KMS-11 (cell line): ENCODE data around the gene STH.

ENCODE experiments used
- H2AFZ ChIP-seq: fragments of 200-600 bp; sonication (generic); 2 replicates; pipeline ENCODE4 v1.6.1; 2016; ENCODE audit warnings: antibody characterized with exemption, mixed run types, low read depth
- H3K27ac ChIP-seq: fragments of 200-600 bp; sonication (generic); 2 replicates; pipeline ENCODE4 v1.6.1; 2016; ENCODE audit warnings: mild to moderate bottlenecking, mixed run types
- H3K27me3 ChIP-seq: fragments of 200-600 bp; sonication (generic); 2 replicates; pipeline ENCODE4 v1.6.1; 2017; ENCODE audit warnings: mild to moderate bottlenecking, low read depth, mixed run types, moderate library complexity; ENCODE audit not compliant: insufficient read depth
- H3K36me3 ChIP-seq: fragments of 200-600 bp; sonication (generic); 2 replicates; pipeline ENCODE4 v1.6.1; 2017; ENCODE audit warnings: mild to moderate bottlenecking, mixed run types; ENCODE audit not compliant: insufficient read depth
- H3K4me1 ChIP-seq: fragments of 200-600 bp; sonication (generic); 2 replicates; pipeline ENCODE4 v1.6.1; 2016; ENCODE audit warnings: mild to moderate bottlenecking, low read depth, mixed run types; ENCODE audit not compliant: poor library complexity, severe bottlenecking
- H3K4me2 ChIP-seq: fragments of 200-600 bp; sonication (generic); 2 replicates; pipeline ENCODE4 v1.7.0; 2016; ENCODE audit warnings: mild to moderate bottlenecking, mixed run types
- H3K4me3 ChIP-seq: fragments of 200-600 bp; sonication (generic); IDR thresholded peaks from 2 replicates; pipeline ENCODE4 v1.6.1; 2017; ENCODE audit warnings: low read depth, low read length, mixed read lengths; ENCODE audit not compliant: insufficient read depth
- H3K79me2 ChIP-seq: fragments of 200-600 bp; sonication (generic); 2 replicates; pipeline ENCODE4 v1.6.1; 2016; ENCODE audit warnings: low read depth, mixed run types; ENCODE audit not compliant: insufficient read depth
- H3K9ac ChIP-seq: fragments of 200-600 bp; sonication (generic); 2 replicates; pipeline ENCODE4 v1.6.1; 2016; ENCODE audit warnings: mild to moderate bottlenecking, mixed run types
- H4K20me1 ChIP-seq: fragments of 200-600 bp; sonication (generic); 2 replicates; pipeline ENCODE4 v1.6.1; 2016; ENCODE audit warnings: mild to moderate bottlenecking, mixed run types; ENCODE audit not compliant: insufficient read depth
- TF ChIP-seq, protein P1 (sequence below): fragments of 200-600 bp; sonication (generic); conservative IDR thresholded peaks from 2 replicates; pipeline ENCODE4 v1.6.1; 2017; ENCODE audit warnings: low read depth, mild to moderate bottlenecking, antibody characterized with exemption, low read length, moderate library complexity, mixed read lengths

The STH gene

DNA sequence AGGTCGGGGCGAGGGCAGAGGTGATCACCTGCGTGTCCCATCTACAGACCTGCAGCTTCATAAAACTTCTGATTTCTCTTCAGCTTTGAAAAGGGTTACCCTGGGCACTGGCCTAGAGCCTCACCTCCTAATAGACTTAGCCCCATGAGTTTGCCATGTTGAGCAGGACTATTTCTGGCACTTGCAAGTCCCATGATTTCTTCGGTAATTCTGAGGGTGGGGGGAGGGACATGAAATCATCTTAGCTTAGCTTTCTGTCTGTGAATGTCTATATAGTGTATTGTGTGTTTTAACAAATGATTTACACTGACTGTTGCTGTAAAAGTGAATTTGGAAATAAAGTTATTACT, 28.9 kb downstream of the STH start:
- H3K9ac ChIP-seq: no peak overlapping the region
- H3K27me3 ChIP-seq: no peaks in the 10 kb centered on the region
- peak overlapping the region; percentile 28; the same call in 1 of the 2 replicates for H3K27ac ChIP-seq
- H3K4me2 ChIP-seq: peak overlapping the region; percentile 21; the same call in 1 of the 2 replicates
- H3K36me3 ChIP-seq: no peaks in the 10 kb centered on the region
- H2AFZ ChIP-seq: no peak overlapping the region
- no peaks in the 10 kb centered on the region for H4K20me1 ChIP-seq
- H3K4me1 ChIP-seq: peaks cover 46% of the 10 kb centered on the region
- TF ChIP-seq, protein P1, sequence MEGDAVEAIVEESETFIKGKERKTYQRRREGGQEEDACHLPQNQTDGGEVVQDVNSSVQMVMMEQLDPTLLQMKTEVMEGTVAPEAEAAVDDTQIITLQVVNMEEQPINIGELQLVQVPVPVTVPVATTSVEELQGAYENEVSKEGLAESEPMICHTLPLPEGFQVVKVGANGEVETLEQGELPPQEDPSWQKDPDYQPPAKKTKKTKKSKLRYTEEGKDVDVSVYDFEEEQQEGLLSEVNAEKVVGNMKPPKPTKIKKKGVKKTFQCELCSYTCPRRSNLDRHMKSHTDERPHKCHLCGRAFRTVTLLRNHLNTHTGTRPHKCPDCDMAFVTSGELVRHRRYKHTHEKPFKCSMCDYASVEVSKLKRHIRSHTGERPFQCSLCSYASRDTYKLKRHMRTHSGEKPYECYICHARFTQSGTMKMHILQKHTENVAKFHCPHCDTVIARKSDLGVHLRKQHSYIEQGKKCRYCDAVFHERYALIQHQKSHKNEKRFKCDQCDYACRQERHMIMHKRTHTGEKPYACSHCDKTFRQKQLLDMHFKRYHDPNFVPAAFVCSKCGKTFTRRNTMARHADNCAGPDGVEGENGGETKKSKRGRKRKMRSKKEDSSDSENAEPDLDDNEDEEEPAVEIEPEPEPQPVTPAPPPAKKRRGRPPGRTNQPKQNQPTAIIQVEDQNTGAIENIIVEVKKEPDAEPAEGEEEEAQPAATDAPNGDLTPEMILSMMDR: no peak
- no peak overlapping the region for H3K4me3 ChIP-seq
- no peaks in the 10 kb centered on the region for H3K79me2 ChIP-seq

DNA sequence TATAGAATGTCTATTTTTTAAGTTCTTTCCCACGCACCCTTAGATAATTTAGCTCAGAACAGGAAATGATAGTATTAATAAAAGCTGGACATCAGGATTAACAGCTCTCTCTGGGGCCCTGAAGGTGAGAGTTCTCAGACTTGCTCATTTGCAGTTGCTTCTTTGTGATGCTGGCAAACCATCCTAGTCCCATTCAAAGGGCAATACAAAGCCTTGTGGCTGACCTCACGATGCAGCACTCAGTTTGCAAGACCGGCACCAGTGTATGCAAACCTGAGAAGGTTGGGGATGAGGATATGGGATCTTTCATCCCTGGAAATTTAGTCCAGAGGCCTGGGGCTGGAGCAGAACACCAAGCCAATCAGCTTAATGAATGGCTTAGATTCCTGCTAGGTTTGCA, 29.3 kb downstream of the STH start:
- Histone ChIP-seq H3K9ac (no peak overlapping the region), H3K36me3 (no peaks in the 10 kb centered on the region), H3K4me2 (peak overlapping the region; percentile 21; the same call in 1 of the 2 replicates), H3K27ac (peak overlapping the region; percentile 28; the same call in 1 of the 2 replicates), H3K79me2 (no peaks in the 10 kb centered on the region), H3K4me3 (no peak overlapping the region), H3K27me3 (no peaks in the 10 kb centered on the region), H3K4me1 (peaks cover 46% of the 10 kb centered on the region), H2AFZ (no peak overlapping the region), H4K20me1 (no peaks in the 10 kb centered on the region)
- TF ChIP-seq, protein P1: no peak

DNA sequence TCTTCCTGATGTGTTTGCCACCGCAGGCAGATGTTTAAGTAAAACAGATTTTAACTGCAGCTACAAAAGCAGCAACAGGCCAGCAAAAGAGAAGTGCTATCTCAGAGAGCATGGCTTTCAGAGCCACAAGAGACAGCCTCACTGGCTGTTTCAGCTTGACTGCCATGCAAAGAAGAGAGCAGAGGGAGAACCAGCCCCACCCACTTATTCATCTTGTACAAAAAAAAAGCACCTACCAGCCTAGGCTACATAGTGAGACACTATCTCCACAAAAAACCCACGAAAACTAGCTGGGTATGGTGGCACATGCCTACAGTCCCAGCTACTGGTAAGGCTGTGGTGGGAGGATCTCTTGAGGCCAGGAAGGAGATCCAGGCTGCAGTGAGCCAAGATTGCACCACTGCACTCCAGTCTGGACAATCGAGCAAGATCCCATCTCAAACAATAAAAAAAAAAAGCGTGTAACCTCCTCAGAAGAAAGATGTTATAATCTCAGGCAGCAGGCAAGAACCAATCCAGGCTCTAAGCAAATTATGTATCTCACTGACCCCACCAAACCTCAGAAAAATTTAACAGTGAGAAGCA, 30.0 kb downstream of the STH start:
- H3K4me1 ChIP-seq: peaks cover 46% of the 10 kb centered on the region
- no peak overlapping the region for H2AFZ ChIP-seq
- H3K9ac ChIP-seq: no peak overlapping the region
- H3K36me3 ChIP-seq: no peaks in the 10 kb centered on the region
- H4K20me1 ChIP-seq: no peaks in the 10 kb centered on the region
- peak overlapping the region; percentile 4; the same call in 1 of the 2 replicates for H3K27ac ChIP-seq
- H3K4me2 ChIP-seq: peak overlapping the region; percentile 1; the same call in 1 of the 2 replicates
- no peaks in the 10 kb centered on the region for H3K27me3 ChIP-seq
- TF ChIP-seq, protein P1: no peak
- H3K4me3 ChIP-seq: no peak overlapping the region
- no peaks in the 10 kb centered on the region for H3K79me2 ChIP-seq

GRCh38 chr17:46029627-46030026, 30.6 kb downstream of the STH start:
- no peak overlapping the region for H3K27ac ChIP-seq
- no peaks in the 10 kb centered on the region for H4K20me1 ChIP-seq
- no peaks in the 10 kb centered on the region for H3K79me2 ChIP-seq
- no peak overlapping the region for H3K4me3 ChIP-seq
- TF ChIP-seq, protein P1: no peak
- no peak overlapping the region for H2AFZ ChIP-seq
- H3K9ac ChIP-seq: no peak overlapping the region
- no peaks in the 10 kb centered on the region for H3K27me3 ChIP-seq
- no peaks in the 10 kb centered on the region for H3K36me3 ChIP-seq
- H3K4me1 ChIP-seq: peaks cover 50% of the 10 kb centered on the region
- no peak overlapping the region for H3K4me2 ChIP-seq
